ENCODE measurements around the gene COL4A1.

Gene COL4A1

GRCh38 chr13:110334256-110334655 lies 27.3 kb upstream of the COL4A1 start:
- H3K4me3 ChIP-seq (ENCODE audit: insufficient read depth, low read depth, low read length, poor library complexity, severe bottlenecking) = no peak overlapping the region
- H3K9me3 ChIP-seq (ENCODE audit: control insufficient read depth, low read length) = no peaks in the 10 kb centered on the region
- no peak overlapping the region for H3K27ac ChIP-seq (ENCODE audit: insufficient read depth, low read length, poor library complexity, severe bottlenecking)
- no peaks in the 10 kb centered on the region for H3K27me3 ChIP-seq (replicated peaks; ENCODE audit: control insufficient read depth, insufficient read depth, low read length, poor library complexity, severe bottlenecking)
- DNase-seq = no peak
- H3K4me1 ChIP-seq (ENCODE audit: control insufficient read depth, insufficient read depth, low read length, poor library complexity, severe bottlenecking) = peaks cover 1% of the 10 kb centered on the region
- H3K36me3 ChIP-seq (ENCODE audit: control insufficient read depth, insufficient read depth, low read length) = no peaks in the 10 kb centered on the region

DNA sequence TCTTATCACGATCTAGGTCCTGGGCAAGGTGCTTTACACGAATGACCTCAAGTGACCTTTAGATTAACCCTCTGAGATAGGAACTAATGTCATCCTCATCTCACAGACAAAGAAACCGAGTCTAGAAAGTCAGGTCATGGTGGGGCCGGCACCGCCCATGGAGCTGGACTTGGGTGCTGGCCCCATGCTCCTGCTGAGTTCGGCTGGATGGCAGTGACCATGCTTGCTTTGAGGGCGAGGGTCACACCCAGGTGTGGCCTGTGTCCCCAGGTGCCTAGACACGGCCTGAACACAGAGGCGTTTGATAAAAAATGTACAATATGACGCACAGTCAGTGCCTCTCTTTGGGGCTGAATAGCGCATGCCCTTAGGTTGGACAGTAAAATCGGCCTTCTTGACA lies 26.9 kb upstream of the COL4A1 start:
- Histone ChIP-seq H3K4me3 (ENCODE audit: insufficient read depth, low read depth, low read length, poor library complexity, severe bottlenecking) (no peak overlapping the region), H3K36me3 (ENCODE audit: control insufficient read depth, insufficient read depth, low read length) (no peaks in the 10 kb centered on the region), H3K27me3 (replicated peaks; ENCODE audit: control insufficient read depth, insufficient read depth, low read length, poor library complexity, severe bottlenecking) (no peaks in the 10 kb centered on the region), H3K9me3 (ENCODE audit: control insufficient read depth, low read length) (no peaks in the 10 kb centered on the region), H3K4me1 (ENCODE audit: control insufficient read depth, insufficient read depth, low read length, poor library complexity, severe bottlenecking) (no peaks in the 10 kb centered on the region), H3K27ac (ENCODE audit: insufficient read depth, low read length, poor library complexity, severe bottlenecking) (no peak overlapping the region)
- no peak for DNase-seq

DNA sequence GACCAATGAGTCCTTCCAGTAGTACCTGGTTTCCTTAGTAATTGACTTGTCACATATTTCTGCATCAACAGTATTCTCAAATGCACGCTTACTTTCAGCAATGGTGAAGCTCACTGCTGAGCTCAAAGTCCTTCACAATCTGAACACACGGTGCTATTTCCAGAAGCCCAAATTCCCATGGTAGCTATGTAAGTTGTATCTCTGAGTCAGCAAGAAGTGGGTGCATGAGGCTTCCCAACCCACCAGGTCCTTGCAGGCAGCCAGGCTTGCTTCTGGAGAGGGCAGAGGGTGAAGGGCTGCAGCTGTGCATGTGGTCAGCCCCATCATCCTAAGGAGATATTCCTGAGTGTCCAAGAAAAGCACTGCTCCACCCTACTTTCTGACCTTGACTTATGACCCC lies 25.8 kb upstream of the COL4A1 start:
- Histone ChIP-seq H3K36me3 (ENCODE audit: control insufficient read depth, insufficient read depth, low read length) (no peaks in the 10 kb centered on the region), H3K4me3 (ENCODE audit: insufficient read depth, low read depth, low read length, poor library complexity, severe bottlenecking) (no peak overlapping the region), H3K4me1 (ENCODE audit: control insufficient read depth, insufficient read depth, low read length, poor library complexity, severe bottlenecking) (no peaks in the 10 kb centered on the region), H3K27me3 (replicated peaks; ENCODE audit: control insufficient read depth, insufficient read depth, low read length, poor library complexity, severe bottlenecking) (no peaks in the 10 kb centered on the region), H3K9me3 (ENCODE audit: control insufficient read depth, low read length) (no peaks in the 10 kb centered on the region), H3K27ac (ENCODE audit: insufficient read depth, low read length, poor library complexity, severe bottlenecking) (no peak overlapping the region)
- DNase-seq = no peak

- Histone ChIP-seq H3K27me3 (replicated peaks; ENCODE audit: control insufficient read depth, insufficient read depth, low read length, poor library complexity, severe bottlenecking) (no peaks in the 10 kb centered on the region), H3K9me3 (ENCODE audit: control insufficient read depth, low read length) (no peaks in the 10 kb centered on the region), H3K27ac (ENCODE audit: insufficient read depth, low read length, poor library complexity, severe bottlenecking) (no peak overlapping the region), H3K4me3 (ENCODE audit: insufficient read depth, low read depth, low read length, poor library complexity, severe bottlenecking) (no peak overlapping the region), H3K4me1 (ENCODE audit: control insufficient read depth, insufficient read depth, low read length, poor library complexity, severe bottlenecking) (no peaks in the 10 kb centered on the region), H3K36me3 (ENCODE audit: control insufficient read depth, insufficient read depth, low read length) (no peaks in the 10 kb centered on the region)
- DNase-seq = no peak
These were observed 24.4 kb upstream of the COL4A1 start for GRCh38 chr13:110331362-110331761.

DNA sequence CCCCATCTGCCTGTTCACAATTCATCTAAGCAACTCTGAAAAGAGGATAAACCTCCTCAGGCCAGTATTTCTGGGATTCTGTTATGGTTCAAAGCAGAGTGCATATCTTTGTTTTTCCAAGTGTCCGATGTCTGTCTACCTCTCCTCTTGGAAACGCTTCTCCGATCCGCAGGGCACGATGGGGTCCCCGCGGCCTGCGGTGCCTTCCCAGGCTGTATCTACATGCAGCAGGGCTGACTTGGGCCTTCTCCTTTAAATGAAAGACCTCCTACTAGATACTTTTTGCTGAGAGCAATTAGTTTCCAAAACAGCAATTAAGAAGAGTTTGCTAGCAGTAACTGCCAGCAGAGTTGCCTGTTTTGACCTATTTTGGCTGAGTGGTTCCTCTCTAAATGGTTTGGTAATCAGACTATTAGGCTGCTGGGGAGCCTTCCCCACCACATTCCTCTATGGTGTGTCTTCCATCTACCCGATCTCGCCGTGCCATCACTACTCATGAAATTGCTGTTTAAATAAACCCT lies 23.6 kb upstream of the COL4A1 start:
- DNase-seq = no peak
- Histone ChIP-seq H3K4me1 (ENCODE audit: control insufficient read depth, insufficient read depth, low read length, poor library complexity, severe bottlenecking) (no peaks in the 10 kb centered on the region), H3K9me3 (ENCODE audit: control insufficient read depth, low read length) (no peaks in the 10 kb centered on the region), H3K36me3 (ENCODE audit: control insufficient read depth, insufficient read depth, low read length) (no peaks in the 10 kb centered on the region), H3K27ac (ENCODE audit: insufficient read depth, low read length, poor library complexity, severe bottlenecking) (no peak overlapping the region), H3K27me3 (replicated peaks; ENCODE audit: control insufficient read depth, insufficient read depth, low read length, poor library complexity, severe bottlenecking) (no peaks in the 10 kb centered on the region), H3K4me3 (ENCODE audit: insufficient read depth, low read depth, low read length, poor library complexity, severe bottlenecking) (no peak overlapping the region)

DNA sequence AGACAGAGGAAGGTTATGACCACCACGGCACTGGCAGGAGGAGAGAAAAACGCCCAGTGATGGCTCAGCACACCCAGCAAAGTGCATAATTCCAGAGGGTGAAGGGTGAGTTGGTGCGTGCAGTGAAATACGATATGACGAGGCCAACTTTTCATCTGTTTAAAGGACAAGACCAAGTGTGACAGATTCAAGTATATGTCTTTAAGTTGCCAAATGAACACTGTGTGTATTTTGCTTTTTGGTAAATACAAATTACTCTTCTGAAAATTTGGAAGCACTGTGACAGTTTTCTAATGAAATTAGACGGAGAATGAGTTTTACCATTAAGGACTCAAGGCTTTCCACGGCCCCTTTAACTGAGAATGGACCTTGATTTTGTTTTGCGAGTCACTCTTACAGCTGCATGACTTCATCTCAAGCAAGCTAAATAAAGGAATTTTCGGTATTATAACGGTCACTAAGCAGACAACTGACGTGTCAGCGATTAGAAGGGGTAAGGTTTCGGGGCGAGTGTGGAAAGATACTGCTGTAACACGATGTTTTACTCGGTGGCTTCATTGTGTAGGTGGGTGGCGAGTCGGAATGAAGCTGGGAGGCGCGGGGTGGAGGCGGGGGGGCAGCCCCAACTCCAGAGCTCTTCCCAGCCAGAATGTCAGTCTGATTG lies 23.0 kb upstream of the COL4A1 start:
- Histone ChIP-seq H3K36me3 (ENCODE audit: control insufficient read depth, insufficient read depth, low read length) (no peaks in the 10 kb centered on the region), H3K27ac (ENCODE audit: insufficient read depth, low read length, poor library complexity, severe bottlenecking) (no peak overlapping the region), H3K9me3 (ENCODE audit: control insufficient read depth, low read length) (no peaks in the 10 kb centered on the region), H3K27me3 (replicated peaks; ENCODE audit: control insufficient read depth, insufficient read depth, low read length, poor library complexity, severe bottlenecking) (no peaks in the 10 kb centered on the region), H3K4me1 (ENCODE audit: control insufficient read depth, insufficient read depth, low read length, poor library complexity, severe bottlenecking) (no peaks in the 10 kb centered on the region), H3K4me3 (ENCODE audit: insufficient read depth, low read depth, low read length, poor library complexity, severe bottlenecking) (no peak overlapping the region)
- DNase-seq = no peak

- no peak overlapping the region for H3K27ac ChIP-seq (ENCODE audit: insufficient read depth, low read length, poor library complexity, severe bottlenecking)
- no peak overlapping the region for H3K4me3 ChIP-seq (ENCODE audit: insufficient read depth, low read depth, low read length, poor library complexity, severe bottlenecking)
These were observed 22.3 kb upstream of the COL4A1 start for GRCh38 chr13:110329258-110329657.

GRCh38 chr13:110328573-110328972 lies 21.6 kb upstream of the COL4A1 start:
- Histone ChIP-seq H3K27ac (ENCODE audit: insufficient read depth, low read length, poor library complexity, severe bottlenecking) (no peak overlapping the region), H3K4me3 (ENCODE audit: insufficient read depth, low read depth, low read length, poor library complexity, severe bottlenecking) (no peak overlapping the region), H3K36me3 (ENCODE audit: control insufficient read depth, insufficient read depth, low read length) (no peaks in the 10 kb centered on the region), H3K9me3 (ENCODE audit: control insufficient read depth, low read length) (no peaks in the 10 kb centered on the region), H3K4me1 (ENCODE audit: control insufficient read depth, insufficient read depth, low read length, poor library complexity, severe bottlenecking) (no peaks in the 10 kb centered on the region), H3K27me3 (replicated peaks; ENCODE audit: control insufficient read depth, insufficient read depth, low read length, poor library complexity, severe bottlenecking) (no peaks in the 10 kb centered on the region)
- DNase-seq = no peak

More at GRCh38 chr13:110329258-110329657, 22.3 kb upstream of the COL4A1 start:
- DNase-seq = no peak
- Histone ChIP-seq H3K27me3 (replicated peaks; ENCODE audit: control insufficient read depth, insufficient read depth, low read length, poor library complexity, severe bottlenecking) (no peaks in the 10 kb centered on the region), H3K36me3 (ENCODE audit: control insufficient read depth, insufficient read depth, low read length) (no peaks in the 10 kb centered on the region), H3K4me1 (ENCODE audit: control insufficient read depth, insufficient read depth, low read length, poor library complexity, severe bottlenecking) (no peaks in the 10 kb centered on the region), H3K9me3 (ENCODE audit: control insufficient read depth, low read length) (no peaks in the 10 kb centered on the region)

DNA sequence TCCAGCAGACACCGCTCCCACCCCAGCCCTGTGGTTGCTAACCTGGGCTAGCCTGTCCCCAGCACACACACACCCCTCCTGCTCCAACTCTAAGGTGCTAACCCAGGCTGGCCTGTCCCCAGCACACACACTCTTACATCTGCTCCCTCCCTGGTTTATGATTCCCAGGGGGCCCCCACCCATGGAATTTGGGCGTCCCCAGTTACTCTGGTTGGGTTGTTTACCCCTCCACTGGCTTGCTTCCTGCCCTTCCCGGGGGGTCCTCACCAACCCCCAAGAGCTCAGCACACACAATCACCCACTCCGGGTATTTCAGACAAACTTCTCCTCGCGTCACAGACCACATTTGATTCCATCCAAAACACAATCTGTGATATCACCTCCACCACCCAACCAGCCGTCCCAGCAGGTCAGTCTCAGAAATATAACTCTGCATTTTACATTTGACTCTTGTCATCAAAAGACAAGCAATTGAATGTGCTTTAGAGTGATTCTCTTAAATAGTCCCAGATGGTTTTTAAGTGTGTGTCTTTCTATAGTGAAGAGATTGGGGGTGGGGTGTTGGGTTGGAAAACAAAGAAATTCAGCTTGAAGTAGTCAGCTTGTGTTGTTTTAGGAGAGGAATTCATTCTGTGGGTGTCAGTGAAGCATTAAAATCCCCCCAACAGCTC lies 20.2 kb upstream of the COL4A1 start:
- Histone ChIP-seq H3K4me1 (ENCODE audit: control insufficient read depth, insufficient read depth, low read length, poor library complexity, severe bottlenecking) (no peaks in the 10 kb centered on the region), H3K36me3 (ENCODE audit: control insufficient read depth, insufficient read depth, low read length) (no peaks in the 10 kb centered on the region), H3K27ac (ENCODE audit: insufficient read depth, low read length, poor library complexity, severe bottlenecking) (no peak overlapping the region), H3K27me3 (replicated peaks; ENCODE audit: control insufficient read depth, insufficient read depth, low read length, poor library complexity, severe bottlenecking) (no peaks in the 10 kb centered on the region), H3K9me3 (ENCODE audit: control insufficient read depth, low read length) (no peaks in the 10 kb centered on the region), H3K4me3 (ENCODE audit: insufficient read depth, low read depth, low read length, poor library complexity, severe bottlenecking) (no peak overlapping the region)
- no peak for DNase-seq

- DNase-seq = no peak
- H3K4me1 ChIP-seq (ENCODE audit: control insufficient read depth, insufficient read depth, low read length, poor library complexity, severe bottlenecking) = no peaks in the 10 kb centered on the region
- H3K9me3 ChIP-seq (ENCODE audit: control insufficient read depth, low read length) = no peaks in the 10 kb centered on the region
- no peaks in the 10 kb centered on the region for H3K36me3 ChIP-seq (ENCODE audit: control insufficient read depth, insufficient read depth, low read length)
- H3K27me3 ChIP-seq (replicated peaks; ENCODE audit: control insufficient read depth, insufficient read depth, low read length, poor library complexity, severe bottlenecking) = no peaks in the 10 kb centered on the region
- no peak overlapping the region for H3K27ac ChIP-seq (ENCODE audit: insufficient read depth, low read length, poor library complexity, severe bottlenecking)
- no peak overlapping the region for H3K4me3 ChIP-seq (ENCODE audit: insufficient read depth, low read depth, low read length, poor library complexity, severe bottlenecking)
These were observed 19.4 kb upstream of the COL4A1 start for GRCh38 chr13:110326263-110326904.
